Measurements from ENCODE around the gene ZNF335.
A peak's percentile ranks its signal among the peaks of the same experiment; 100 is the strongest.
"Not testable (repeated sequence)": the region's sequence is repeated elsewhere in the genome, so short reads cannot be mapped to it uniquely, and the experiment has no call there.

Gene ZNF335

DNA sequence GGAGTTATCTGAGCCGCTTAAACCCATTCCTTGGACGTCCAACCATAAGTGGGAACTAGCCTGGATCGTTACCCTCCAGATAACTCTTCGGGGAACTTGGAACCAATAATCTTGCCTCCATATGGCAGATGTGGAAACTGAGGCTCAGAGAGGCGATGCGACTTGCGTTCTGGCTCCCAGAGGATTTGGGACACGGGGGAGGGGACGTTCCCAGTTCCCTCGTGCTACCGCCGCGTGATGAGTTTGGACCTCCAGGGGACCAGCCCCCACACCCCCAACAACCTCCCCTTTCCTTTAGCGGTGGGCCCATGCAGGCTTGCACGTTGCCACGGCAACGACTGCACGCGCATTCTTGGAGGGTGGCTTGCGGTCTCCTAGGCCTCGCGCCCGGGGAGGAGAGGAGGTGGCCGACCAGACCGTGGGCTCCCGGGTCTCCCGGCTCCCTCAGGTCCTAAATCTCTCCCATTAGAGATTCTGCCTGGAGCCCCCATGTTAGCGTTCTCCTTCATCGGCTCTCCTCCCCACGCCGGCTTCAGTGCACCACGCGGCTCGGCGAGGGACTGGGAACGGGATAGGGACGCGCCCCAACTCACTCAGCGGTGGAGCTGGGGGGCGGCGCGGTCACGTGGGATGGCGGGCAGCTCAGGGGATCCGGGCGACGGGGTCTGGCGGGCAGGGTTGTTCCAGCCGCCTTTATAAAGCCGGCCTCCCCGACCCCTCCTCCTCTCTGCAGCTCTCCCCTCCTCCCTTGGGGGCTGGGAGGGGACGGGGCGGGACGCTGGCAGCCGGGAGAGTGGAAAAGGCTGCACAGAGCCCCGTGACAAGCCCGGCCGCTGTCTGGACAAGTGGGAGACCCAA lies 60.3 kb downstream of the ZNF335 start, which contains the start of gene PLTP:
PLTP (minus strand) TSS at position 670 of the 858 bp plus-strand sequence. CDS start 703 bp downstream, outside the sequence.
- Mint-ChIP-seq H3K27me3 (peaks cover 33% of the 10 kb centered on the region), H3K36me3 (ENCODE audit: low read depth) (no peaks in the 10 kb centered on the region), H3K4me1 (ENCODE audit: low read depth) (peaks cover 22% of the 10 kb centered on the region), H3K4me3 (peak within 1 kb of the TSS; percentile 80), H3K27ac (peak within 1 kb of the TSS; percentile 83), H3K9me3 (no peaks in the 10 kb centered on the region)
- peak; percentile 49 for DNase-seq

DNA sequence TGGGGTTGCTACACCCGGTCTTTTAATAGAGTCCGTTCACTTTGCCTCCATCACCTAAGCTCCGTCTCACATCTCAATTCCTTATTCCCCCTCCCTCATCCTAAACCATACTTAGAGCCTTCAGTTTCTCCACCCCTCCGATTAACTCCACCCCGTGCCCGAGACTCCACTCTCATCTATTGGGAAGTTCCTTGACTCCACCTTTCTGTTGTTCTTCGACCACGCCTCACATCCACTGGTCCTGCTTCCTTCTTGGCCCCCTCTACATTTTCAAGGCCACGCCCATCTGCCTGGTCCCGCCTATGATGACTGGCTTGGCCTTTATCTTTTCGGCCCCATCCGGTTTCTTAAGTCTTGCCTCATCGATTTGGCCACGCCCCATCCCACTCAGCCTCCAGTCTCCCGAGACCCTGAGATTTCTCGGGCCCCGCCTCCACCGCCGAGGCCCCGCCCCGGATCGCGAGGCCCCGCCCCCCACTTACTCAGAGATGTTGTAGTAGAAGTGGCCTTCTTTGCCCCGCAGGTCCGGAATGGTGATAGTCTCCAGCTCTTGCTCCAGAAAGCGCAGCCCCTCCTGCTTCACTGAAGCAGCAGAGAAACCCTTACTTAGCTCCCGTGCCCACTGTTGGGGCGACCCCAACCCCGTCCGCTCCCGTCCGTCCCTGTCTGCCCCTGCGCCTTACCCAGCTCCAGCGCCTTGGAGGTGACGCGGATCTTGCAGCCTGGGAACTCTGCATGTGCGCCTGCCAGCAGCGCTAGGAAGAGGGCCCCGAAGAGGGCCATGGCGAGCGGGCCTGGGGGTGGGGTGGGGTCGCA lies 61.1 kb downstream of the ZNF335 start:
- Mint-ChIP-seq H3K27ac (peak overlapping the region; percentile 83), H3K4me3 (peak overlapping the region; percentile 80), H3K4me1 (ENCODE audit: low read depth) (peaks cover 22% of the 10 kb centered on the region), H3K9me3 (no peaks in the 10 kb centered on the region), H3K27me3 (peaks cover 25% of the 10 kb centered on the region), H3K36me3 (ENCODE audit: low read depth) (no peaks in the 10 kb centered on the region)
- DNase-seq = peak; percentile 98

DNA sequence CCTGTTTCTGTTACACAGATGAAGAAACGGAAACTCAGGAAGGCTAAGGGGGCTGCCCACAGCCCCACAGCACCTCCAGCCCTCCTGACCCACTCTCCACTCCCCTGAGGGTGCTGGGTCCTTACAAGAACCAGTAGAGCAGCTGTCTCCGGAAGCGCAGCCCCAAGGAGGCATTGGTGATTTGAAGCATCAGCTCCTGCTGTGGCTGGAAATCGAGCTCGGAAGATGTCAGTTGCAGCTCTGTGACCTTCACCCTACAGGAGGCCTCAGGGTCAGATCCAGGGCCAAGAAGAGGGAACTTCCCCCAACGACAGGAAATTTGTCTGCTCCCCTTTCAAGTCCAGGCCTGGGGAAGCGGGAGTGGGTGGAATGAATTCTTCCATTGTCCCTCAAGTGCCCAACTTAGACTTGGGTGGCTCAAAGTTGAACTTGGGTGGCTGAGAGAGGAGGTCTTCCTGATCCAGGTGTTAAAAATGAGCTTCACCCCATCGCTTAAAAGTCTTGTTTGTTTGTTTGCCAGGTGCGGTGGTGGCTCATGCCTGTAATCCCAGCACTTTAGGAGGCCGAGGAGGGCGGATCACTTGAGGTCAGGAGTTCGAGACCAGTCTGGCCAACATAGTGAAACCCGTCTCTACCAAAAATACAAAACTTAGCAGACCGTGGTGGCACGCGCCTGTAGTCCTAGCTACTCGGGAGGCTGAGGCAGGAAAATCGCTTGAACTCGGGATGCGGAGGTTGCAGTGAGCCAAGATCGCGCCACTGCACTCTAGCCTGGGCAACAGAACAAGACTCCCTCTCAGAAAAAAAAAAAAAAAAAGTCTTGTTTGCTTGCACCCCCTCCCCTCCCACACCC lies 62.0 kb downstream of the ZNF335 start:
- no peak for DNase-seq
- H3K4me1 Mint-ChIP-seq (ENCODE audit: low read depth) = peaks cover 22% of the 10 kb centered on the region
- no peaks in the 10 kb centered on the region for H3K9me3 Mint-ChIP-seq
- no peaks in the 10 kb centered on the region for H3K36me3 Mint-ChIP-seq (ENCODE audit: low read depth)
- peak overlapping the region; percentile 80 for H3K4me3 Mint-ChIP-seq
- peak overlapping the region; percentile 78 for H3K27ac Mint-ChIP-seq
- peaks cover 20% of the 10 kb centered on the region for H3K27me3 Mint-ChIP-seq

DNA sequence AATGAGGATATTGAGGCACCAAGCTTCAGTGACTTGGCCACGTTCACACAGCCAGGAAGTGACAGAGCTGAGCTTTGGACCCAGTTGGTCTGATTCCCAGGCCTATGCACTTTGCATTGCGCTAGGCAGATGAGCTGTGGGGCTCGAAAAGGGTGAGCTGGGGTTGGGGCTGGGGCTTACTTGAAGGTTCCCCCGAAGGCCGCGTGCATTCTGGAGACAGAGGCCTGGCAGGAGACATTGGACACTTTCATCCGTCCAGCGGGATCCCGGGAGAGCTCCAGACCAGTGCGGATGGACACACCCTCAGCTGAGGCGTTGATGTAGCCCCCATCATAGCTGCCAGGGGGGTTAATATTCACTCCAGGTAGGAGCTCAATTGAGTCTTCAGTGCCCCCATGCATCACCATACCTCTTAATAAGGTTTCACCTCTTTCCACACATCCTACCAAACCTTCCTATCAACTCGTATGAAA lies 62.6 kb downstream of the ZNF335 start:
- no peak for DNase-seq
- Mint-ChIP-seq H3K36me3 (ENCODE audit: low read depth) (no peaks in the 10 kb centered on the region), H3K4me1 (ENCODE audit: low read depth) (peaks cover 22% of the 10 kb centered on the region), H3K27ac (no peak overlapping the region), H3K27me3 (peaks cover 16% of the 10 kb centered on the region), H3K9me3 (no peaks in the 10 kb centered on the region), H3K4me3 (no peak overlapping the region)

DNA sequence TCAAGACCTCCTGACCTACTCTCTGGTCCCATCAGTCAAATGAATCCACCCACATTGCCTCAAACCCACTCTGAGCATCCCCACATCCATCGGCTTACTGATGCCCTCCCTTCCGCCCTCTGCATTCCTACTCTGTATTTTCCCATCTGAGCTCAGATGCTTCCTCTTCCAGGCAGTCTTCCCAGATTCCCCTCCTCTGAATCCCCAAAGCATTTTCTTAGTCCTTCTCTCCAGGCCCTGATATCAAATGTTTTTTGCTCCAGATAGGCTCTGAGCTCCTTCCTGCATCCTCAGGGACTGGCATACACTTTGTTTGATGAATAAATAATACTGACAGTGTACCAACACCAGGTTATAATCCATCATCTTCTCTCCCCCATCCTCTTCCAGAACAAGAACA lies 63.9 kb downstream of the ZNF335 start:
- no peak for DNase-seq
- Mint-ChIP-seq H3K27me3 (peaks cover 10% of the 10 kb centered on the region), H3K9me3 (no peaks in the 10 kb centered on the region), H3K4me3 (no peak overlapping the region), H3K36me3 (ENCODE audit: low read depth) (no peaks in the 10 kb centered on the region), H3K27ac (no peak overlapping the region), H3K4me1 (ENCODE audit: low read depth) (peaks cover 21% of the 10 kb centered on the region)

DNA sequence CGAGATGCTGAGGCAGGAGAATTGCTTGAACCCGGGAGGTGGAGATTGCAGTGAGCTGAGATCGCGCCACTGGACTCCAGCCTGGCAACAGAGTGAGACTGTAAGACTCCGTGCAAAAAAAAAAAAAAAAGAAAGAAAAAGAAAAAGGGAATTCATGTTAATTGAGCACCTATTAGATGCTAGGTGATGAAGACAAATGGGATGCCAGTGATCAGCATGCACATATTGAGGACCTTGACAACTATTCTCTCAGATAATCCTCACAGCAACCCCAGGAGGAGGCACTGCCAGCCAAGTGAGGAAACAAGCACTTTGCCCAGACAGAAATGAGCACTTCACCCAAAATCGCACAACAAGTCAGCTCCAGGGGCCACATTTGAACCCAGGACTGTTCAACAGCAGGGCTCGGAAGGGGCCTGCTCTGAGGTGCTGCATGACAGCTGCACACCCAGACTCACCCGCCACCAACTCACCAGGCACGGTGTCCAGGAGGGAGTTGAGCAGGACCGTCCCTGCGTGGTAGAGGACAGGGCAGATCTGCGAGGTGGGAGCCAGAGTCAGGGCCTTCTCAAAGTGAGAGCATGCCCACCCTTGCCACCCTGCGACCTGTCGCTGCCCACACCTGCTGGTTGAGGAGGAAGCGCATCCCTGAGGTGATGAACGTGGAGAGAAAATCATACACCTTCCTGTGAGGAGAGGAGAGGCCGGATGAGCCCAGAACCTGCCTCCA lies 64.6 kb downstream of the ZNF335 start:
- no peak for DNase-seq
- H3K4me1 Mint-ChIP-seq (ENCODE audit: low read depth) = peaks cover 18% of the 10 kb centered on the region
- H3K4me3 Mint-ChIP-seq = no peak overlapping the region
- H3K27me3 Mint-ChIP-seq = peaks cover 7% of the 10 kb centered on the region
- no peaks in the 10 kb centered on the region for H3K9me3 Mint-ChIP-seq
- no peak overlapping the region for H3K27ac Mint-ChIP-seq
- no peaks in the 10 kb centered on the region for H3K36me3 Mint-ChIP-seq (ENCODE audit: low read depth)

DNA sequence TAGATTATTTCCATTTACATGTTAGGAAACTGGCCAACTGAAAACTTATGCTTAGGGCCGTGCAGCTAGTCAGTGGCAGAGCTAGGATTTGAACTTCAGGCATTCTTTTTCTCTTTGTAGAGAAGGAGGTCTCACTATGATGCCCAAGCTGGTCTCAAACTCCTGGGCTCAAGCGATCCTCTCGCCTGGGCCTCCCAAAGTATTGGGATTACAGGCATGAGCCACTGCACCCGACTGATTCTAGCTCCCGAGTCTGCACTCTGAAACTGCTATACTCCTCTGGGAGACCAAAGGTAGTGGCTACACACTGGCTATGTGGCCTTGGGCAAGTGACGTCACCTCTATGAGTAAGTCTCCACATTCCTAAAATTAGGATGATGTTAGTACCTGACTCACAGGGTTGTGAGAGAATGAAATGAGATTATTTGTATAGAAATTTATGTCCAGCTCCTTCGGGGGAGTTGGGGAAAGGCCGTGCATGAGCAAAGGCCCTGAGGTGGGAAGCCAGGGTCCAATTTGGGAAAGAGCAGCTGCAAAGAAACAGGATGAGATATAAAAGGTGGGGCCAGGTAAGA lies 66.4 kb downstream of the ZNF335 start:
- no peaks in the 10 kb centered on the region for H3K36me3 Mint-ChIP-seq (ENCODE audit: low read depth)
- H3K27me3 Mint-ChIP-seq = no peaks in the 10 kb centered on the region
- no peak overlapping the region for H3K27ac Mint-ChIP-seq
- no peak for DNase-seq
- H3K4me3 Mint-ChIP-seq = no peak overlapping the region
- H3K4me1 Mint-ChIP-seq (ENCODE audit: low read depth) = peaks cover 2% of the 10 kb centered on the region
- no peaks in the 10 kb centered on the region for H3K9me3 Mint-ChIP-seq

DNA sequence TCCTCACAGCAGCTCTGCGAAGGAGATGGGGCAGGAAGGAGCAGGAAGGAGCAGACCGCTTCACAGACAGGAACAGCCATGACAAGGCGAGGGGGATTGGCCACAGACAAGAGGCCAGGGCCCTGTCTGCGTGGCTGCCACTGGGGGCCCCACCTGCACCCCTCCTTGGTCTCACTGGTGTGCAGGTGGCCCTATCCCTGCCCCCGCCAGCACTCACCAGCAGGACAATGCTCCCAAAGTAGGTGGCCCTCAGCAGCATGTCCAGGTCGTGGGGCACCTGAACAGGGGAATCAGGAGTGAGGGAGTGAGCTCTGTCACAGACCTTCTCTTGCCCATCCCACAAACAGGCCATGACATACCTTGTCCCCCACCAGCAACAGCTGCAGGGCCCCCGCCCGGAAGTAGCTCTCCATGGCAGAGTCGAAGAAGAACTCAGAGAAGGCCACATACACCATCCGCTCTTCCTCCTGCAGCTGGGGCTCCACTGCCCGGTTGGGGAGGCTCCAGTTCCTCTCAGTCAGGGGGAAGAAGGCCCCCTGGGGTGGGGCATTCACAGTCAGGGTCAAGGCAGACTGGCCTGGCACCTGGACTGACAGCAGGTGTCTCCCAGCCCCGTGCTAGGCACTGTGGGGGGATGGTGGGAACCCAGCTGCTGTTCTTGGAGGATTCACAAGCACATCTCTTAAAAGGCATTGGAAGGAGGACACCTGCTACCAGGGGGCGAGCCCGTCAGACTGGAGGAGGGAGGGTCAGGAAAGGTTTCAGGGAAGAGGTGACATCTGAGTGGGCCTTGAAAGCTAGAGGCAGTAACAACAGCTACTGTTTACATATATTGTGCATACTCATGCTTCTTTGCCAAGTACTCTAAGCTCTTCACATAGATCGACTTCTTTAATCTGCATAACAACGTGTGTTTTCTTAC lies 67.2 kb downstream of the ZNF335 start:
- no peak overlapping the region for H3K4me3 Mint-ChIP-seq
- no peaks in the 10 kb centered on the region for H3K36me3 Mint-ChIP-seq (ENCODE audit: low read depth)
- H3K27ac Mint-ChIP-seq = no peak overlapping the region
- no peaks in the 10 kb centered on the region for H3K4me1 Mint-ChIP-seq (ENCODE audit: low read depth)
- DNase-seq = no peak
- no peaks in the 10 kb centered on the region for H3K9me3 Mint-ChIP-seq
- H3K27me3 Mint-ChIP-seq = no peaks in the 10 kb centered on the region

DNA sequence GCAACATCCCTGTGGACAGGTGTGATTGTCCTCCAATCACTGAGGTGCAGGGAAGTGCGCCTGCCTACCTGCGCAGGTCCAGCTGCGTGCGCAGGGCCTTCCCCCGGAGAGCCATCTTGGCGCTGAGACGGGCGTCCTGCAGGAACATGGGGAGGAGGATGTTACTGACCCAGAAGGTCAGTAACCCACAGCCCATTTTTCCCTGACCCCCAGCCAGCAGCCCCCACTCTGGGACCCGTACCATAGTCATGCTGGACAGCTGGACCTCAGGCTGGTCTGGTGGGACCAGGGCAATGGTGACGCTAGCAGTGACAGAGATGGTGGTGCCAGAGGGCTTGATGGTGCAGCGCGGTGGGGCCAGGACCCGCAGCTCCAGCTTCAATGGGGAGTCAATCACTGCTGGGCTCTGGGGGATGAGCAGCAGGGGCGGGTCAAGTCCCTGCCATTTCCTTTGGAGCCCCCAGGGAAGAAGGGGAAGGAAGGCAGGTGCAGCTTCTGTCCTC lies 69.8 kb downstream of the ZNF335 start:
- H3K27ac Mint-ChIP-seq = no peak overlapping the region
- no peaks in the 10 kb centered on the region for H3K27me3 Mint-ChIP-seq
- peaks cover 18% of the 10 kb centered on the region for H3K36me3 Mint-ChIP-seq (ENCODE audit: low read depth)
- no peak overlapping the region for H3K4me3 Mint-ChIP-seq
- H3K4me1 Mint-ChIP-seq (ENCODE audit: low read depth) = no peaks in the 10 kb centered on the region
- no peak for DNase-seq
- no peaks in the 10 kb centered on the region for H3K9me3 Mint-ChIP-seq

DNA sequence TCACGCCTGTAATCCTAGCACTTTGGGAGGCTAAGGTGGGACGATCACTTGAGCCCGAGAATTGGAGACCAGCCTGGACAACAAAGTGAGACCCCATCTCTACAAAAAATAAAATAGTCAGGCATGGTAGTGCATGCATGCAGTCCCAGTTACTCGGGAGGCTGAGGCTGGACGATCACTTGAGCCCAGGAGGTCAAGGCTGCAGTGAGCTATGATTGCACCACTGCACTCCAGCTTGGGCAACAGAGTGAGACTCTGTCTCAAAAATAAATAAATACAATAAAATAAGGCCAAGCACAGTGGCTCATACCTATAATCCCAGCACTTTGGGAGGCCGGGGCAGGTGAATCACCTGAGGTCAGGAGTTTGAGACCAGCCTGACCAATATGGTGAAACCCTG lies 70.7 kb downstream of the ZNF335 start:
- DNase-seq; H3K27me3 Mint-ChIP-seq; H3K27ac Mint-ChIP-seq; H3K4me1 Mint-ChIP-seq (ENCODE audit: low read depth); H3K4me3 Mint-ChIP-seq; H3K9me3 Mint-ChIP-seq: not testable (repeated sequence)
- H3K36me3 Mint-ChIP-seq (ENCODE audit: low read depth) = peaks cover 27% of the 10 kb centered on the region

DNA sequence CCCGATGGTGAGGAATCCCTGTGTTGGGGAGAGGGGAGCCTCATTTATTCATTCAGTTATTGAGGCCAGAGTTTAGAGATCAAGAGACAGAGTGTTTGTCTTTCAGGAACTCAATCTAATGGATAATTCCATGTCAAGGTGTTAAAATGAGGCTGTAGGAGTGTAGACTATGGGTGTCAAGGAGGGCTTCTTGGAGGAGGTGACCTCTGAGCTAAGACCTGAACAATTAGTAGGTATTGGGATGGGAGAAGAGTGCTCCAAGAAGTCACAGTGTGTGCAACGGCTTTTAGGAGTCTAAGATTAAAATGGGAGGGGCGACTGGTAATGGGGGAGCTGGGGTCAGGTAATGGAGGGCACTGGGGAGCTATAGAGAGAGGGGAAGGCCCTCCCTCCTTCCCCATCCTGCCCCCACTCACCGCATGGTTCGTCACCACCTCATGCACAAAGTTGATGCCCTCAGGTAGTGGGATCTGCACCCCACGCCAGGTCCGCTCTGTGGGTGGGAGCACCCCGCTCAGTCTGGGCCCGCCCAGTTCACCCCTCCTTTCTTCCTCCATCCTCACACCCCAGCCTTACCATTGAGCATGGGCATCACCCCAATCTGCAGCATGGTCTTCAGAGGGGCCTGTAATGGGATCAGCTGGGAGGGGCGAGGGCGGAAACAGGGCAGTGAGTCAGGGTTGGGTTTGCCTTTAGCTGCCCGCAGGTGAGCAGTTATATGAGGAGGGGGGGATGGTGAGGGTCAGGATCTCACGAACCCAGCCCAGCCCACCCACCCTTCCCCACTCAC lies 72.8 kb downstream of the ZNF335 start:
- no peak overlapping the region for H3K4me3 Mint-ChIP-seq

More for the DNA sequence above, 72.8 kb downstream of the ZNF335 start:
- no peak for DNase-seq
- Mint-ChIP-seq H3K27me3 (no peaks in the 10 kb centered on the region), H3K4me1 (ENCODE audit: low read depth) (no peaks in the 10 kb centered on the region), H3K27ac (no peak overlapping the region), H3K36me3 (ENCODE audit: low read depth) (peaks cover 46% of the 10 kb centered on the region), H3K9me3 (no peaks in the 10 kb centered on the region)
